Measurements from ENCODE around the gene LMOD3. TPM values are rescaled to one million over a fixed set of nuclear protein-coding genes. Genes with fewer than 3 reads are reported as not detected.

Gene LMOD3
- total and polyA plus RNA-seq, 4 donors, result 0.28 to 0.50 (median 0.38) TPM

- H3K9me3 ChIP-seq (ENCODE audit: control insufficient read depth, insufficient read depth, low read length), result no peaks in the 10 kb centered on the region
Measured at GRCh38 chr3:69128509-69128908, 6.1 kb upstream of the LMOD3 start.

GRCh38 chr3:69126999-69127398, 4.6 kb upstream of the LMOD3 start:
- Histone ChIP-seq H3K4me3 (ENCODE audit: low read depth, low read length) (no peak overlapping the region), H3K27me3 (ENCODE audit: control insufficient read depth, insufficient read depth, low read length) (no peaks in the 10 kb centered on the region), H3K4me1 (ENCODE audit: control insufficient read depth, insufficient read depth, low read length) (no peaks in the 10 kb centered on the region), H3K27ac (ENCODE audit: low read depth, low read length) (no peak overlapping the region), H3K9me3 (ENCODE audit: control insufficient read depth, insufficient read depth, low read length) (no peaks in the 10 kb centered on the region), H3K36me3 (ENCODE audit: control insufficient read depth, insufficient read depth, low read length) (no peaks in the 10 kb centered on the region)
- WGBS (ENCODE audit: insufficient coverage), result 87% methylated on average over 2 of the region's 2 CpGs
- DNase-seq (ENCODE audit: low read depth in 4 of 6, low spot score in 6 of 6), result no peak

More at GRCh38 chr3:69128509-69128908, 6.1 kb upstream of the LMOD3 start:
- Histone ChIP-seq H3K27me3 (ENCODE audit: control insufficient read depth, insufficient read depth, low read length) (no peaks in the 10 kb centered on the region), H3K4me3 (ENCODE audit: low read depth, low read length) (no peak overlapping the region), H3K36me3 (ENCODE audit: control insufficient read depth, insufficient read depth, low read length) (no peaks in the 10 kb centered on the region), H3K27ac (ENCODE audit: low read depth, low read length) (no peak overlapping the region), H3K4me1 (ENCODE audit: control insufficient read depth, insufficient read depth, low read length) (no peaks in the 10 kb centered on the region)
- no peak for DNase-seq (ENCODE audit: low read depth in 4 of 6, low spot score in 6 of 6)

GRCh38 chr3:69126216-69126615, 3.8 kb upstream of the LMOD3 start:
- no peaks in the 10 kb centered on the region for H3K27me3 ChIP-seq (ENCODE audit: control insufficient read depth, insufficient read depth, low read length)
- no peaks in the 10 kb centered on the region for H3K4me1 ChIP-seq (ENCODE audit: control insufficient read depth, insufficient read depth, low read length)
- WGBS (ENCODE audit: insufficient coverage), result 80% methylated on average over 1 of the region's 3 CpGs
- H3K36me3 ChIP-seq (ENCODE audit: control insufficient read depth, insufficient read depth, low read length), result no peaks in the 10 kb centered on the region
- H3K9me3 ChIP-seq (ENCODE audit: control insufficient read depth, insufficient read depth, low read length), result no peaks in the 10 kb centered on the region
- H3K4me3 ChIP-seq (ENCODE audit: low read depth, low read length), result no peak overlapping the region
- DNase-seq (ENCODE audit: low read depth in 4 of 6, low spot score in 6 of 6), result peak in 2 of 6 donors; percentile 15 to 53
- H3K27ac ChIP-seq (ENCODE audit: low read depth, low read length), result no peak overlapping the region

- no peak for DNase-seq (ENCODE audit: low read depth in 4 of 6, low spot score in 6 of 6)
- Histone ChIP-seq H3K9me3 (ENCODE audit: control insufficient read depth, insufficient read depth, low read length) (no peaks in the 10 kb centered on the region), H3K36me3 (ENCODE audit: control insufficient read depth, insufficient read depth, low read length) (no peaks in the 10 kb centered on the region), H3K4me1 (ENCODE audit: control insufficient read depth, insufficient read depth, low read length) (no peaks in the 10 kb centered on the region), H3K27ac (ENCODE audit: low read depth, low read length) (no peak overlapping the region), H3K4me3 (ENCODE audit: low read depth, low read length) (no peak overlapping the region), H3K27me3 (ENCODE audit: control insufficient read depth, insufficient read depth, low read length) (no peaks in the 10 kb centered on the region)
- WGBS (ENCODE audit: insufficient coverage), result 58% methylated on average over 4 of the region's 8 CpGs
Measured at GRCh38 chr3:69121950-69122349, 445 bp downstream of the LMOD3 start.

GRCh38 chr3:69121513-69121912, 882 bp downstream of the LMOD3 start:
- DNase-seq (ENCODE audit: low read depth in 4 of 6, low spot score in 6 of 6), result no peak
- Histone ChIP-seq H3K4me1 (ENCODE audit: control insufficient read depth, insufficient read depth, low read length) (no peaks in the 10 kb centered on the region), H3K27me3 (ENCODE audit: control insufficient read depth, insufficient read depth, low read length) (no peaks in the 10 kb centered on the region), H3K27ac (ENCODE audit: low read depth, low read length) (no peak overlapping the region), H3K9me3 (ENCODE audit: control insufficient read depth, insufficient read depth, low read length) (no peaks in the 10 kb centered on the region), H3K4me3 (ENCODE audit: low read depth, low read length) (no peak overlapping the region), H3K36me3 (ENCODE audit: control insufficient read depth, insufficient read depth, low read length) (no peaks in the 10 kb centered on the region)
- 100% methylated on average over 2 of the region's 6 CpGs for WGBS (ENCODE audit: insufficient coverage)

GRCh38 chr3:69120879-69121464, 1.4 kb downstream of the LMOD3 start:
- DNase-seq (ENCODE audit: low read depth in 4 of 6, low spot score in 6 of 6), result peak; percentile 35 to 93 (median 62)
- H3K4me1 ChIP-seq (ENCODE audit: control insufficient read depth, insufficient read depth, low read length), result no peaks in the 10 kb centered on the region
- no peaks in the 10 kb centered on the region for H3K9me3 ChIP-seq (ENCODE audit: control insufficient read depth, insufficient read depth, low read length)
- WGBS (ENCODE audit: insufficient coverage), result no CpG with 5 or more reads among the region's 1 CpG
- H3K27me3 ChIP-seq (ENCODE audit: control insufficient read depth, insufficient read depth, low read length), result no peaks in the 10 kb centered on the region
- no peaks in the 10 kb centered on the region for H3K36me3 ChIP-seq (ENCODE audit: control insufficient read depth, insufficient read depth, low read length)
- H3K27ac ChIP-seq (ENCODE audit: low read depth, low read length), result no peak overlapping the region
- no peak overlapping the region for H3K4me3 ChIP-seq (ENCODE audit: low read depth, low read length)

- no peak for DNase-seq (ENCODE audit: low read depth in 4 of 6, low spot score in 6 of 6)
- Histone ChIP-seq H3K9me3 (ENCODE audit: control insufficient read depth, insufficient read depth, low read length) (no peaks in the 10 kb centered on the region), H3K27me3 (ENCODE audit: control insufficient read depth, insufficient read depth, low read length) (no peaks in the 10 kb centered on the region), H3K36me3 (ENCODE audit: control insufficient read depth, insufficient read depth, low read length) (no peaks in the 10 kb centered on the region), H3K4me1 (ENCODE audit: control insufficient read depth, insufficient read depth, low read length) (no peaks in the 10 kb centered on the region), H3K27ac (ENCODE audit: low read depth, low read length) (no peak overlapping the region), H3K4me3 (ENCODE audit: low read depth, low read length) (no peak overlapping the region)
- WGBS (ENCODE audit: insufficient coverage), result 75% methylated on average over 2 of the region's 5 CpGs
Measured at GRCh38 chr3:69119681-69120080, 2.7 kb downstream of the LMOD3 start.

- no peaks in the 10 kb centered on the region for H3K27me3 ChIP-seq (ENCODE audit: control insufficient read depth, insufficient read depth, low read length)
- DNase-seq (ENCODE audit: low read depth in 4 of 6, low spot score in 6 of 6), result no peak
- no peak overlapping the region for H3K27ac ChIP-seq (ENCODE audit: low read depth, low read length)
- no peaks in the 10 kb centered on the region for H3K36me3 ChIP-seq (ENCODE audit: control insufficient read depth, insufficient read depth, low read length)
- no peak overlapping the region for H3K4me3 ChIP-seq (ENCODE audit: low read depth, low read length)
- H3K4me1 ChIP-seq (ENCODE audit: control insufficient read depth, insufficient read depth, low read length), result no peaks in the 10 kb centered on the region
- H3K9me3 ChIP-seq (ENCODE audit: control insufficient read depth, insufficient read depth, low read length), result no peaks in the 10 kb centered on the region
- 79% methylated on average over 2 of the region's 6 CpGs for WGBS (ENCODE audit: insufficient coverage)
Measured at GRCh38 chr3:69119138-69119537, 3.3 kb downstream of the LMOD3 start.

- no peak for DNase-seq (ENCODE audit: low read depth in 4 of 6, low spot score in 6 of 6)
- 96% methylated on average over 10 of the region's 12 CpGs for WGBS (ENCODE audit: insufficient coverage)
- Histone ChIP-seq H3K4me1 (ENCODE audit: control insufficient read depth, insufficient read depth, low read length) (no peaks in the 10 kb centered on the region), H3K9me3 (ENCODE audit: control insufficient read depth, insufficient read depth, low read length) (no peaks in the 10 kb centered on the region), H3K36me3 (ENCODE audit: control insufficient read depth, insufficient read depth, low read length) (no peaks in the 10 kb centered on the region), H3K27ac (ENCODE audit: low read depth, low read length) (no peak overlapping the region), H3K27me3 (ENCODE audit: control insufficient read depth, insufficient read depth, low read length) (no peaks in the 10 kb centered on the region), H3K4me3 (ENCODE audit: low read depth, low read length) (no peak overlapping the region)
Measured at GRCh38 chr3:69118555-69118954, 3.8 kb downstream of the LMOD3 start.

GRCh38 chr3:69116897-69117296, 5.5 kb downstream of the LMOD3 start:
- H3K27me3 ChIP-seq (ENCODE audit: control insufficient read depth, insufficient read depth, low read length), result no peaks in the 10 kb centered on the region
- H3K36me3 ChIP-seq (ENCODE audit: control insufficient read depth, insufficient read depth, low read length), result no peaks in the 10 kb centered on the region
- no peak overlapping the region for H3K4me3 ChIP-seq (ENCODE audit: low read depth, low read length)
- peak in 1 of 6 donors; percentile 15 for DNase-seq (ENCODE audit: low read depth in 4 of 6, low spot score in 6 of 6)
- H3K27ac ChIP-seq (ENCODE audit: low read depth, low read length), result no peak overlapping the region
- no peaks in the 10 kb centered on the region for H3K9me3 ChIP-seq (ENCODE audit: control insufficient read depth, insufficient read depth, low read length)
- H3K4me1 ChIP-seq (ENCODE audit: control insufficient read depth, insufficient read depth, low read length), result no peaks in the 10 kb centered on the region
- no CpG with 5 or more reads among the region's 3 CpGs for WGBS (ENCODE audit: insufficient coverage)

Data from spinal cord (tissue), 10 donors.